ENCODE results near the gene NAP1L5.

- TF ChIP-seq, protein P1, sequence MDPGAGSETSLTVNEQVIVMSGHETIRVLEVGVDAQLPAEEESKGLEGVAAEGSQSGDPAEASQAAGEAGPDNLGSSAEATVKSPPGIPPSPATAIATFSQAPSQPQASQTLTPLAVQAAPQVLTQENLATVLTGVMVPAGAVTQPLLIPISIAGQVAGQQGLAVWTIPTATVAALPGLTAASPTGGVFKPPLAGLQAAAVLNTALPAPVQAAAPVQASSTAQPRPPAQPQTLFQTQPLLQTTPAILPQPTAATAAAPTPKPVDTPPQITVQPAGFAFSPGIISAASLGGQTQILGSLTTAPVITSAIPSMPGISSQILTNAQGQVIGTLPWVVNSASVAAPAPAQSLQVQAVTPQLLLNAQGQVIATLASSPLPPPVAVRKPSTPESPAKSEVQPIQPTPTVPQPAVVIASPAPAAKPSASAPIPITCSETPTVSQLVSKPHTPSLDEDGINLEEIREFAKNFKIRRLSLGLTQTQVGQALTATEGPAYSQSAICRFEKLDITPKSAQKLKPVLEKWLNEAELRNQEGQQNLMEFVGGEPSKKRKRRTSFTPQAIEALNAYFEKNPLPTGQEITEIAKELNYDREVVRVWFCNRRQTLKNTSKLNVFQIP (CRISPR knock-in tag; IDR thresholded peaks at IDR 0.05; ENCODE audit: borderline replicate concordance, low read depth), result no peak
- TF ChIP-seq ZC3H10 (CRISPR knock-in tag; IDR thresholded peaks at IDR 0.05), result no peak
- TF ChIP-seq TCF4 (CRISPR knock-in tag; IDR thresholded peaks at IDR 0.05; ENCODE audit: borderline replicate concordance), result no peak
- TF ChIP-seq BACH2 (CRISPR knock-in tag; IDR thresholded peaks at IDR 0.05; ENCODE audit: borderline replicate concordance), result no peak
- no peak for TF ChIP-seq ZNF565 (CRISPR knock-in tag; conservative IDR thresholded peaks at IDR 0.05; ENCODE audit: low read depth)
- TF ChIP-seq ESRRG (CRISPR knock-in tag; IDR thresholded peaks at IDR 0.05), result no peak
- no peak for TF ChIP-seq PATZ1 (CRISPR knock-in tag; IDR thresholded peaks at IDR 0.05; ENCODE audit: borderline replicate concordance)
- TF ChIP-seq ZFP30 (CRISPR knock-in tag; IDR thresholded peaks at IDR 0.05), result no peak
- TF ChIP-seq RARB (CRISPR knock-in tag; IDR thresholded peaks at IDR 0.05), result no peak
- TF ChIP-seq SNAI2 (CRISPR knock-in tag; IDR thresholded peaks at IDR 0.05), result no peak
- TF ChIP-seq, protein P2, sequence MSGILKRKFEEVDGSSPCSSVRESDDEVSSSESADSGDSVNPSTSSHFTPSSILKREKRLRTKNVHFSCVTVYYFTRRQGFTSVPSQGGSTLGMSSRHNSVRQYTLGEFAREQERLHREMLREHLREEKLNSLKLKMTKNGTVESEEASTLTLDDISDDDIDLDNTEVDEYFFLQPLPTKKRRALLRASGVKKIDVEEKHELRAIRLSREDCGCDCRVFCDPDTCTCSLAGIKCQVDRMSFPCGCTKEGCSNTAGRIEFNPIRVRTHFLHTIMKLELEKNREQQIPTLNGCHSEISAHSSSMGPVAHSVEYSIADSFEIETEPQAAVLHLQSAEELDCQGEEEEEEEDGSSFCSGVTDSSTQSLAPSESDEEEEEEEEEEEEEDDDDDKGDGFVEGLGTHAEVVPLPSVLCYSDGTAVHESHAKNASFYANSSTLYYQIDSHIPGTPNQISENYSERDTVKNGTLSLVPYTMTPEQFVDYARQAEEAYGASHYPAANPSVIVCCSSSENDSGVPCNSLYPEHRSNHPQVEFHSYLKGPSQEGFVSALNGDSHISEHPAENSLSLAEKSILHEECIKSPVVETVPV (CRISPR knock-in tag; IDR thresholded peaks at IDR 0.05), result no peak
These were observed 33.2 kb upstream of the NAP1L5 start for GRCh38 chr4:88730811-88731210.
